ENCODE measurements around the gene FETUB.

FETUB gene

GRCh38 chr3:186612065-186612464 lies 28.1 kb upstream of the FETUB start:
- ChIA-PET POLR2A (no interaction called here), CTCF (interaction anchor here (0.9 kb wide), 1 partner anchor 209 kb away, joined by 4 read pairs; no protein-coding TSS in a partner anchor)
- H3K4me1 ChIP-seq (ENCODE audit: control insufficient read depth, insufficient read depth, low read length), result no peaks in the 10 kb centered on the region
- TF ChIP-seq ZNF324 (tag by site-specific recombination; IDR thresholded peaks at IDR 0.05), result no peak
- TF ChIP-seq ZNF596 (tag by site-specific recombination; IDR thresholded peaks at IDR 0.05), result no peak
- TF ChIP-seq ZNF518A (tag by site-specific recombination; conservative IDR thresholded peaks at IDR 0.05; ENCODE audit: low read depth), result no peak
- TF ChIP-seq ZNF148 (tag by site-specific recombination; IDR thresholded peaks at IDR 0.05; ENCODE audit: borderline replicate concordance), result no peak
- no peak for TF ChIP-seq ZNF664 (tag by site-specific recombination; IDR thresholded peaks at IDR 0.05)
- no peak for TF ChIP-seq KLF9 (tag by site-specific recombination; IDR thresholded peaks at IDR 0.05; ENCODE audit: low read depth)
- TF ChIP-seq ZNF280C (tag by site-specific recombination; IDR thresholded peaks at IDR 0.05), result no peak
- no peak for TF ChIP-seq ZNF221 (tag by site-specific recombination; IDR thresholded peaks at IDR 0.05; ENCODE audit: borderline replicate concordance)
- no peaks in the 10 kb centered on the region for H3K36me3 ChIP-seq (ENCODE audit: control insufficient read depth in 2 of 2, insufficient read depth in 1 of 2, low read length in 2 of 2)
- H3K27ac ChIP-seq (ENCODE audit: extremely low read depth, low read depth, low read length), result no peak overlapping the region
- H3K9me3 ChIP-seq (ENCODE audit: control insufficient read depth, insufficient read depth, low read depth, low read length), result no peaks in the 10 kb centered on the region
- no peak overlapping the region for H3K4me3 ChIP-seq (ENCODE audit: low read depth, low read length)

- Histone ChIP-seq H3K36me3 (ENCODE audit: control insufficient read depth in 2 of 2, insufficient read depth in 1 of 2, low read length in 2 of 2) (no peaks in the 10 kb centered on the region), H3K4me1 (ENCODE audit: control insufficient read depth, insufficient read depth, low read length) (no peaks in the 10 kb centered on the region), H3K9me3 (ENCODE audit: control insufficient read depth, insufficient read depth, low read depth, low read length) (no peaks in the 10 kb centered on the region), H3K4me3 (ENCODE audit: low read depth, low read length) (no peak within 1 kb of the TSS), H3K27ac (ENCODE audit: extremely low read depth, low read depth, low read length) (no peak within 1 kb of the TSS)
- ChIA-PET CTCF (interaction anchor here (0.7 to 5.7 kb wide), 5 partner anchors 21 to 208 kb away, joined by 3 to 59 read pairs (median 4); no protein-coding TSS in a partner anchor), POLR2A (no interaction called here)
- TF ChIP-seq ZNF518A (tag by site-specific recombination; conservative IDR thresholded peaks at IDR 0.05; ENCODE audit: low read depth), result no peak
- TF ChIP-seq ZNF624 (tag by site-specific recombination; IDR thresholded peaks at IDR 0.05), result no peak
- TF ChIP-seq KLF8 (tag by site-specific recombination; IDR thresholded peaks at IDR 0.05), result no peak
- TF ChIP-seq ZNF138 (tag by site-specific recombination; IDR thresholded peaks at IDR 0.05; ENCODE audit: borderline replicate concordance), result no peak
- TF ChIP-seq TCF7L2 (IDR thresholded peaks at IDR 0.05; ENCODE audit: borderline replicate concordance, low read depth, low read length), result no peak
- no peak for TF ChIP-seq ZNF433 (tag by site-specific recombination; IDR thresholded peaks at IDR 0.05; ENCODE audit: low read depth)
- TF ChIP-seq ZNF777 (tag by site-specific recombination; IDR thresholded peaks at IDR 0.05; ENCODE audit: borderline replicate concordance), result no peak
- no peak for TF ChIP-seq ZNF174 (tag by site-specific recombination; IDR thresholded peaks at IDR 0.05)
- TF ChIP-seq ZNF701 (tag by site-specific recombination; IDR thresholded peaks at IDR 0.05), result no peak
- TF ChIP-seq ZNF169 (tag by site-specific recombination; IDR thresholded peaks at IDR 0.05), result no peak
- TF ChIP-seq ZNF561 (tag by site-specific recombination; IDR thresholded peaks at IDR 0.05; ENCODE audit: borderline replicate concordance), result no peak
Measured at GRCh38 chr3:186612721-186613636, 27.2 kb upstream of the FETUB start, which contains the start of gene AHSG. AHSG (plus strand) TSS chr3:186613060; CDS start chr3:186613142, 82 bp downstream.
